ENCODE measurements around the gene DNPEP.

Gene DNPEP

GRCh38 chr2:219354582-219354981 lies 33.1 kb downstream of the DNPEP start:
- no peak for DNase-seq

GRCh38 chr2:219353129-219353528 lies 34.6 kb downstream of the DNPEP start:
- DNase-seq: no peak

GRCh38 chr2:219352448-219353023 lies 35.2 kb downstream of the DNPEP start:
- DNase-seq: peak; percentile 38

GRCh38 chr2:219350710-219351221 lies 36.9 kb downstream of the DNPEP start:
- no peak for DNase-seq

- no peak for DNase-seq
These were observed 37.5 kb downstream of the DNPEP start for GRCh38 chr2:219350215-219350614.

- peak; percentile 30 for DNase-seq
These were observed 42.8 kb downstream of the DNPEP start for GRCh38 chr2:219344751-219345430.

GRCh38 chr2:219335373-219335786 lies 52.3 kb downstream of the DNPEP start:
- peak; percentile 32 for DNase-seq

- DNase-seq: no peak
These were observed 53.6 kb downstream of the DNPEP start for GRCh38 chr2:219334076-219334475.

GRCh38 chr2:219332542-219332941 lies 55.2 kb downstream of the DNPEP start, which contains the start of gene RESP18:
Gene RESP18 (minus strand): TSS chr2:219332744.
- no peak for DNase-seq

- DNase-seq: no peak
These were observed 56.0 kb downstream of the DNPEP start for GRCh38 chr2:219331560-219332213.

- DNase-seq: no peak
These were observed 60.0 kb downstream of the DNPEP start for GRCh38 chr2:219327719-219328118.

GRCh38 chr2:219325657-219326315 lies 61.9 kb downstream of the DNPEP start:
- no peak for DNase-seq

- no peak for DNase-seq
These were observed 62.6 kb downstream of the DNPEP start for GRCh38 chr2:219325136-219325535.

GRCh38 chr2:219323434-219323833 lies 64.3 kb downstream of the DNPEP start:
- no peak for DNase-seq
